HepG2 (cell line): ENCODE measurements around the gene TNS1. TPM values are rescaled to one million over a fixed set of nuclear protein-coding genes. Genes with fewer than 3 reads are reported as not detected.

Source experiments
- ATF7-NPFF ChIP-seq: sonication (generic); formaldehyde crosslinking; IDR thresholded peaks from 2 replicates; pipeline ENCODE4 v1.8.1; 2023; ENCODE audit warnings: mild to moderate bottlenecking, low read depth, missing genetic modification reagents, moderate library complexity
- CENPT ChIP-seq: sonication (generic); formaldehyde crosslinking; IDR thresholded peaks from 2 replicates; pipeline ENCODE4 v1.8.0; 2022; ENCODE audit warnings: low read depth, mild to moderate bottlenecking, moderate library complexity, missing genetic modification reagents
- FOXA3 ChIP-seq: IDR thresholded peaks from 2 replicates; pipeline ENCODE4 v1.6.1; 2016; ENCODE audit warnings: missing genetic modification reagents, missing compliant biosample characterization
- HES4 ChIP-seq: sonication (generic); formaldehyde crosslinking; IDR thresholded peaks from 2 replicates; pipeline ENCODE4 v1.9.0; 2021; ENCODE audit warnings: mild to moderate bottlenecking, missing genetic modification reagents, borderline replicate concordance
- KLF16 ChIP-seq, 2 experiments: sonication (generic) in 1 of 2; formaldehyde crosslinking in 1 of 2; IDR thresholded peaks; 2 replicates each; pipeline versions ENCODE4 v1.6.1 to v1.8.0; 2016 to 2023; ENCODE audit warnings: missing genetic modification reagents in 2 of 2, missing compliant biosample characterization in 1 of 2
- MAFF ChIP-seq: IDR thresholded peaks from 2 replicates; pipeline ENCODE4 v1.6.1; 2011; ENCODE audit warnings: low read depth, low read length, improper control_type of control experiment
- MTF1 ChIP-seq: sonication (generic); formaldehyde crosslinking; IDR thresholded peaks from 2 replicates; pipeline ENCODE4 v1.5.0; 2020; ENCODE audit warnings: missing genetic modification reagents
- NFIB ChIP-seq: sonication (generic); formaldehyde crosslinking; IDR thresholded peaks from 2 replicates; pipeline ENCODE4 v1.9.0; 2021; ENCODE audit warnings: missing genetic modification reagents, mild to moderate bottlenecking, borderline replicate concordance
- POGZ ChIP-seq: sonication (generic); formaldehyde crosslinking; IDR thresholded peaks from 2 replicates; pipeline ENCODE4 v1.4.0; 2020; ENCODE audit warnings: mild to moderate bottlenecking, missing genetic modification reagents
- PTBP1 ChIP-seq: fragments of 200-400 bp; formaldehyde crosslinking; IDR thresholded peaks from 2 replicates; pipeline ENCODE4 v1.6.1; 2018; ENCODE audit warnings: low read length, low read depth; ENCODE audit not compliant: poor library complexity, severe bottlenecking
- RXRB ChIP-seq: IDR thresholded peaks from 2 replicates; pipeline ENCODE4 v1.6.1; 2016; ENCODE audit warnings: borderline replicate concordance, missing genetic modification reagents, missing compliant biosample characterization
- SIN3B ChIP-seq: fragments of 150-350 bp; IDR thresholded peaks from 2 replicates; pipeline ENCODE4 v1.6.1; 2014; ENCODE audit warnings: low read length
- TBX2 ChIP-seq: sonication (generic); formaldehyde crosslinking; IDR thresholded peaks from 2 replicates; pipeline ENCODE4 v1.5.0; 2020; ENCODE audit warnings: missing genetic modification reagents, mild to moderate bottlenecking, borderline replicate concordance
- ZBTB7A ChIP-seq: sonication (generic); formaldehyde crosslinking; IDR thresholded peaks from 2 replicates; pipeline ENCODE4 v1.8.0; 2022; ENCODE audit warnings: mild to moderate bottlenecking, missing genetic modification reagents
- ZC3H13 ChIP-seq: sonication (generic); formaldehyde crosslinking; IDR thresholded peaks from 2 replicates; pipeline ENCODE4 v1.8.1; 2023; ENCODE audit warnings: mild to moderate bottlenecking, missing genetic modification reagents, moderate library complexity
- ZFP62 ChIP-seq: sonication (generic); formaldehyde crosslinking; IDR thresholded peaks from 2 replicates; pipeline ENCODE4 v1.4.0; 2020; ENCODE audit warnings: missing genetic modification reagents
- ZKSCAN5 ChIP-seq: sonication (generic); formaldehyde crosslinking; IDR thresholded peaks from 2 replicates; pipeline ENCODE4 v1.5.1; 2020; ENCODE audit warnings: mild to moderate bottlenecking, missing genetic modification reagents
- ZNF264 ChIP-seq: sonication (generic); formaldehyde crosslinking; IDR thresholded peaks from 2 replicates; pipeline ENCODE4 v1.4.0; 2020; ENCODE audit warnings: missing genetic modification reagents
- ZNF383 ChIP-seq: sonication (generic); formaldehyde crosslinking; IDR thresholded peaks from 2 replicates; pipeline ENCODE4 v1.4.0; 2020; ENCODE audit warnings: missing genetic modification reagents, mild to moderate bottlenecking, borderline replicate concordance
- ZNF441 ChIP-seq: sonication (generic); formaldehyde crosslinking; IDR thresholded peaks from 2 replicates; pipeline ENCODE4 v1.7.0; 2021; ENCODE audit warnings: missing genetic modification reagents, borderline replicate concordance
- ZNF746 ChIP-seq: sonication (generic); formaldehyde crosslinking; IDR thresholded peaks from 2 replicates; pipeline ENCODE4 v1.8.0; 2022; ENCODE audit warnings: mild to moderate bottlenecking, missing genetic modification reagents
- ZNF766 ChIP-seq: sonication (generic); formaldehyde crosslinking; IDR thresholded peaks from 2 replicates; pipeline ENCODE4 v1.5.0; 2020; ENCODE audit warnings: missing genetic modification reagents, borderline replicate concordance
- ZNF83 ChIP-seq: sonication (generic); formaldehyde crosslinking; IDR thresholded peaks from 2 replicates; pipeline ENCODE4 v1.4.0; 2020; ENCODE audit warnings: missing genetic modification reagents, mild to moderate bottlenecking, borderline replicate concordance
- polyA plus RNA-seq, 8 experiments: library from polyadenylated mRNA; depleted of rRNA in 3 of 8; stranded (reverse) in 7 of 8; unstranded in 1 of 8; fragments of >200 nt; fragmentation: Illumina TruSeq in 4 of 8; extraction: Trizol in 4 of 8; gene quantifications; 2 replicates each; pipeline versions ENCODE4 v1.2.1 to v1.2.3, GENCODE V29; 2011 to 2016; ENCODE audit warnings: low read depth in 4 of 8, missing spikeins in 1 of 8, mixed read lengths in 1 of 8; ENCODE audit not compliant: insufficient read depth in 1 of 8
- total RNA-seq, 5 experiments: library from RNA; depleted of rRNA; stranded (reverse); fragments of >200 nt; fragmentation: Illumina TruSeq; extraction: Trizol; gene quantifications; 2 replicates each; pipeline ENCODE4 v1.2.3, GENCODE V29; 2016; ENCODE audit warnings: low read depth in 1 of 5
- TF ChIP-seq, protein P1 (sequence below): sonication (generic); formaldehyde crosslinking; IDR thresholded peaks from 2 replicates; pipeline ENCODE4 v1.4.0; 2020; ENCODE audit warnings: missing genetic modification reagents
- TF ChIP-seq, protein P2 (sequence below): sonication (generic); formaldehyde crosslinking; IDR thresholded peaks from 2 replicates; pipeline ENCODE4 v1.8.1; 2023; ENCODE audit warnings: mild to moderate bottlenecking, moderate library complexity, missing genetic modification reagents
- TF ChIP-seq, protein P3 (sequence below): sonication (generic); formaldehyde crosslinking; IDR thresholded peaks from 2 replicates; pipeline ENCODE4 v1.4.0; 2020; ENCODE audit warnings: mild to moderate bottlenecking, missing genetic modification reagents
- TF ChIP-seq, protein P4 (sequence below): sonication (generic); formaldehyde crosslinking; IDR thresholded peaks from 2 replicates; pipeline ENCODE4 v1.8.0; 2022; ENCODE audit warnings: mild to moderate bottlenecking, missing genetic modification reagents

TNS1 gene
- total and polyA plus RNA-seq, 2 of the 13 experiments (the other 11 are each of a cell fraction or from before 2014, with no cell fraction given), result 1.9 to 118 TPM

DNA sequence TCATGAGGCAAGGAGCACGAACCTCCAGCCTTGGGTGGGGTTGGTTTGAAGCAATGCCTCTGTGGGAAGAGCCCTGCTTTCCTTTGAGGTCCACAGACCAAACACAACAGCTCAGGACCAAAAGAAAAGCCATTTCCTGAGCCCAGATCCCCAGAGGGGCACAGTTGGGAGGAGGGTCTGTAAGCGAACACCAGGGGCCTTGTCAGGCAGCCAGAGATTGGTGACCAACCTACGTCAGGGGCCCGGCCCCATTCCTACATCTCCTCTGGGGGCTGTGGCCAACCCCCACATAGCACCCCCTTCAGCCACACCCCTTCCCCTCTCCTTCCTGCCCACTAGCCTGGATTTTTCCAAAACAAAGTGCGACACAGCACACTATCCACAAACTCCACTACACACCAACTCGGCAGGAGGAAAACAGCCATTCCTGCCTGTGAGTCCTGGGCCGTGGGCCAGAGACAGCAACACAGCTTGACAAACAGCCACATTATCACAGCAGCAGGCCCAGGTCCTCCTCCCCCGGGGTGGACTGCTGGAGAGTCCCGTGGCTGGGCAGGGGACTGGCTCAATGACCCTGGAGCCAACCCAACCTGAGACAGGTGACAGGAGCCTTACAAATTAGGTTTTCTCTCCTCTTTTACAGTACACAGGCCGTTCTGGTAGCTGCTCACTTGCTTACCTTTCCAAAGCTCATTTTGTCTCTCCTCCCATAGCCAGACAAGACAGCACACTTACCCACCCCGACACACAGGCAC, 98.8 kb downstream of the TNS1 start (continued):
- TF ChIP-seq, protein P1, sequence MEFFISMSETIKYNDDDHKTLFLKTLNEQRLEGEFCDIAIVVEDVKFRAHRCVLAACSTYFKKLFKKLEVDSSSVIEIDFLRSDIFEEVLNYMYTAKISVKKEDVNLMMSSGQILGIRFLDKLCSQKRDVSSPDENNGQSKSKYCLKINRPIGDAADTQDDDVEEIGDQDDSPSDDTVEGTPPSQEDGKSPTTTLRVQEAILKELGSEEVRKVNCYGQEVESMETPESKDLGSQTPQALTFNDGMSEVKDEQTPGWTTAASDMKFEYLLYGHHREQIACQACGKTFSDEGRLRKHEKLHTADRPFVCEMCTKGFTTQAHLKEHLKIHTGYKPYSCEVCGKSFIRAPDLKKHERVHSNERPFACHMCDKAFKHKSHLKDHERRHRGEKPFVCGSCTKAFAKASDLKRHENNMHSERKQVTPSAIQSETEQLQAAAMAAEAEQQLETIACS (CRISPR knock-in tag), result no peak
- TF ChIP-seq ZKSCAN5 (CRISPR knock-in tag) (no peak), POGZ (peak; percentile 68; the same call in 1 of the 2 replicates), ZNF383 (no peak), ZFP62 (CRISPR knock-in tag) (no peak), ZNF746 (peak; percentile 55; the same call in 1 of the 2 replicates), ZC3H13 (CRISPR knock-in tag) (no peak), ZNF441 (peak; percentile 47; the same call in 1 of the 2 replicates), CENPT (CRISPR knock-in tag) (no peak), RXRB (CRISPR knock-in tag) (peak; percentile 77), ZNF83 (no peak), ZNF766 (CRISPR knock-in tag) (no peak), ZNF264 (CRISPR knock-in tag) (peak; percentile 47; the same call in 1 of the 2 replicates), PTBP1 (no peak), ATF7-NPFF (CRISPR knock-in tag) (0 out of 2 replicates have a peak, but pooled peaks have one; percentile 9), ZBTB7A (CRISPR knock-in tag) (peak; percentile 53; the same call in 1 of the 2 replicates), TBX2 (CRISPR knock-in tag) (peak; percentile 84; the same call in 1 of the 2 replicates), SIN3B (no peak), NFIB (CRISPR knock-in tag) (no peak), MTF1 (CRISPR knock-in tag) (no peak), FOXA3 (CRISPR knock-in tag) (peak; percentile 32; the same call in 1 of the 2 replicates), KLF16 (CRISPR knock-in tag; IDR thresholded peaks at IDR 0.05) (no peak), MAFF (no peak), HES4 (peak; percentile 51; the same call in 1 of the 2 replicates)
- TF ChIP-seq, protein P2, sequence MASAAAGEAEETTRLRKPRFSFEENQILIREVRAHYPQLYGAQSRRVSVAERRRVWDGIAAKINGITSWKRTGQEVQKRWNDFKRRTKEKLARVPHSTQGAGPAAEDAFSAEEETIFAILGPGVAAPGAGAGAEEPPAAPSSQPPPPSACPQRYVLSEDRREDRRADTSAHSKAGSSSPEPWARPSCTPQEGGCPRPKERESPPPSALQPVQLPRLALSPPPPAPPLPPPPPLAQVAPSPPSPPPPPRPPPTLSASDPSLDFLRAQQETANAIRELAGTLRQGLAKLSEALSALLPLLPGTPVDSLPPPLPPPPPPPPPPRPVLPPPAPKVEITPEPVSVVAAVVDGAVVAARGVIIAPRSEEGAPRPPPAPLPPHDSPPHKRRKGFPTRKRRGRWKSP, result no peak
- TF ChIP-seq, protein P3, sequence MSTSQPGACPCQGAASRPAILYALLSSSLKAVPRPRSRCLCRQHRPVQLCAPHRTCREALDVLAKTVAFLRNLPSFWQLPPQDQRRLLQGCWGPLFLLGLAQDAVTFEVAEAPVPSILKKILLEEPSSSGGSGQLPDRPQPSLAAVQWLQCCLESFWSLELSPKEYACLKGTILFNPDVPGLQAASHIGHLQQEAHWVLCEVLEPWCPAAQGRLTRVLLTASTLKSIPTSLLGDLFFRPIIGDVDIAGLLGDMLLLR (CRISPR knock-in tag), result no peak
- TF ChIP-seq, protein P4, sequence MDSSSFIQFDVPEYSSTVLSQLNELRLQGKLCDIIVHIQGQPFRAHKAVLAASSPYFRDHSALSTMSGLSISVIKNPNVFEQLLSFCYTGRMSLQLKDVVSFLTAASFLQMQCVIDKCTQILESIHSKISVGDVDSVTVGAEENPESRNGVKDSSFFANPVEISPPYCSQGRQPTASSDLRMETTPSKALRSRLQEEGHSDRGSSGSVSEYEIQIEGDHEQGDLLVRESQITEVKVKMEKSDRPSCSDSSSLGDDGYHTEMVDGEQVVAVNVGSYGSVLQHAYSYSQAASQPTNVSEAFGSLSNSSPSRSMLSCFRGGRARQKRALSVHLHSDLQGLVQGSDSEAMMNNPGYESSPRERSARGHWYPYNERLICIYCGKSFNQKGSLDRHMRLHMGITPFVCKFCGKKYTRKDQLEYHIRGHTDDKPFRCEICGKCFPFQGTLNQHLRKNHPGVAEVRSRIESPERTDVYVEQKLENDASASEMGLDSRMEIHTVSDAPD (CRISPR knock-in tag), result no peak; the same call in 1 of the 2 replicates
